ENCODE results near the gene STXBP2. TPM values are rescaled to one million over a fixed set of nuclear protein-coding genes. Genes with fewer than 3 reads are reported as not detected.

STXBP2 gene
- total RNA-seq, 1 donor from 2014 or later, result 42.2 TPM

DNA sequence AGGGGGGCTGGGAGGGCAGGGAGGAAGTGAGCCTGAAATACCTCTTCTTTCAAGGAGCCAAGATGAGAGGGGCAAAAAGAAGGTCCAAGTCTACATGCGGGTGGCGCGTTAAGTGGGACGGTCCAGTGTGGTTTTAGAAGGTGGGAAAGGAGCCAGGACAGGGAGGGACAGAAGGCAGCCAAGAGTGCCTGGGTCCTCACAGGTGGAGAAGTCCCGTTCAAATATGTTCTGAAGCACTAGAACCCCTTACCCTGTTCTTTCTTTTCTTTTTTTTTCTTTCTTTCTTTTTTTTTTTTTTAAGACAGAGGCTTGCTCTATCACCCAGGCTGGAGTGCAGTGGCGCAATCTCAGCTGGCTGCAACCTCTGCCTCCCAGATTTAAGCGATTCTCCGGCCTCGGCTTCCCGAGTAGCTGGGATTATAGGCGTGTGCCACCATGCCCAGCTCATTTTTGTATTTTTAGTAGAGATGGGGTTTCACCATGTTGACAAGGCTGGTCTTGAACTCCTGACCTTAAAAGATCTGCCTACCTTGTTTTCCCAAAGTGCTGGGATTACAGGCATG lies 33.9 kb upstream of the STXBP2 start:
- no peaks in the 10 kb centered on the region for H3K4me1 Mint-ChIP-seq (ENCODE audit: unreplicated experiment)
- no peaks in the 10 kb centered on the region for H3K9me3 Mint-ChIP-seq (ENCODE audit: unreplicated experiment)
- no peak overlapping the region for H3K4me3 Mint-ChIP-seq (ENCODE audit: unreplicated experiment)
- H3K36me3 Mint-ChIP-seq (ENCODE audit: low read depth, unreplicated experiment), result peaks cover 3% of the 10 kb centered on the region
- H3K27ac Mint-ChIP-seq (ENCODE audit: unreplicated experiment), result no peak overlapping the region
- H3K27me3 Mint-ChIP-seq (ENCODE audit: unreplicated experiment), result peaks cover 5% of the 10 kb centered on the region
- TF ChIP-seq CTCF (IDR thresholded peaks at IDR 0.05; ENCODE audit: unreplicated experiment), result no peak
- DNase-seq (ENCODE audit: low spot score), result no peak

- DNase-seq (ENCODE audit: low spot score), result no peak
- H3K4me1 Mint-ChIP-seq (ENCODE audit: unreplicated experiment), result no peaks in the 10 kb centered on the region
- H3K4me3 Mint-ChIP-seq (ENCODE audit: unreplicated experiment), result no peak overlapping the region
- no peak for TF ChIP-seq CTCF (IDR thresholded peaks at IDR 0.05; ENCODE audit: unreplicated experiment)
- H3K27ac Mint-ChIP-seq (ENCODE audit: unreplicated experiment), result no peak overlapping the region
- H3K9me3 Mint-ChIP-seq (ENCODE audit: unreplicated experiment), result no peaks in the 10 kb centered on the region
- H3K36me3 Mint-ChIP-seq (ENCODE audit: low read depth, unreplicated experiment), result peaks cover 3% of the 10 kb centered on the region
- H3K27me3 Mint-ChIP-seq (ENCODE audit: unreplicated experiment), result peaks cover 6% of the 10 kb centered on the region
Observed at GRCh38 chr19:7603919-7604318, 33.0 kb upstream of the STXBP2 start.

- Mint-ChIP-seq H3K4me1 (ENCODE audit: unreplicated experiment) (no peaks in the 10 kb centered on the region), H3K4me3 (ENCODE audit: unreplicated experiment) (no peak overlapping the region), H3K27me3 (ENCODE audit: unreplicated experiment) (peaks cover 6% of the 10 kb centered on the region), H3K9me3 (ENCODE audit: unreplicated experiment) (no peaks in the 10 kb centered on the region), H3K27ac (ENCODE audit: unreplicated experiment) (no peak overlapping the region), H3K36me3 (ENCODE audit: low read depth, unreplicated experiment) (peaks cover 7% of the 10 kb centered on the region)
- no peak for DNase-seq (ENCODE audit: low spot score)
- TF ChIP-seq CTCF (IDR thresholded peaks at IDR 0.05; ENCODE audit: unreplicated experiment), result no peak
Observed at GRCh38 chr19:7605490-7606222, 31.3 kb upstream of the STXBP2 start.

DNA sequence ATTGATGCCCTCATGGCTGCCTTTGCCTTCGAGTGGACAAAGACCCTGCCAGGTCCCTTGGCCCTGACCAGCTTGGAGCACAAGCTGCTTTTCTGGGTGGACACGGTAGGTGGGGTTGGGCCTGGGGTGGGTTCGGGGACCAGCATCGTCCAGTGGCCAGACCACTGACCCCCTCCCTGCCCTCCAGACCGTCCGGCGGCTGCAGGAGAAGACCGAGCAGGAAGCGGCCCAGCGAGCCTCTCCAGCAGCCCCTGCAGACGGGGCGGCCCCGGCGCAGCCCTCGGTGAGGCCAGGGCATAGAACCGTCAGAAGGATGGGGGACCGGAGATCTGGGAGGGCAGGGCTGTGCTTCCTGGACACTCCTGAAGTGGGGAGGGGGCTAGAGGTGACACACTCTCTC lies 30.6 kb upstream of the STXBP2 start:
- no peak for TF ChIP-seq CTCF (IDR thresholded peaks at IDR 0.05; ENCODE audit: unreplicated experiment)
- Mint-ChIP-seq H3K36me3 (ENCODE audit: low read depth, unreplicated experiment) (peaks cover 7% of the 10 kb centered on the region), H3K27me3 (ENCODE audit: unreplicated experiment) (peaks cover 10% of the 10 kb centered on the region)

DNA sequence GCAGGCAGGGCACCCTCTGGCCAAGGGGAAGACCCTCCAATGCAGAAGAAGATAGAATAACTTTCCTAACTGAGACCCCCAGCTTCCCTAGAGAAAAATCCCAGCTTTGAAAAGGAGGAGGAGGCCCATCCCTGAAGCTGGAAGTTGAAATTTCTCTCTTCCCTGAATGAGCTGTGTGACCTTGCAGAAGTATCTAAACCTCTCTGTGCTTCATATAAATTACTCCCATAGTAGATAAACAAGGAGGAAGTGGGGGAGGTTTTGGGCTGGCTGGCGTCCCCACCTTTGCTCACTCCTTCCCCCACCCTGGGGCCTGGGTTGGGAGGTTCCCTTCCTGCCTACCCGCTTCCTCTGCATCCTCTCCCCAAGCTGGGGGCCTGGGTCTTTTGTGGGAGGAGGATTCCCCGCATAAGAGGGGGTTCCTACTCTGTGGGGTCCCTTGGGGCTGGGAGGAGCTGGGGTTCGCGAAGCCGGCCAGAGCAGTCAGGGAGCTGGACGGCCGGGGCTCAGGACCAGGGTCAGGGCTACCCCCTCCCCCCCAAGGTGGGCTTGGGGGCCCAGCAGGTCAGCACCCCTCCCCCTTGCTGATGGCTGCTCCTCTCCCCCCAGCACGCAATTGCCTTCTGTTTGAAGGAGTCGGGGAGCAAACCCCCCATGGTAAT lies 29.6 kb upstream of the STXBP2 start:
- H3K27ac Mint-ChIP-seq (ENCODE audit: unreplicated experiment), result no peak overlapping the region
- H3K4me1 Mint-ChIP-seq (ENCODE audit: unreplicated experiment), result no peaks in the 10 kb centered on the region
- H3K9me3 Mint-ChIP-seq (ENCODE audit: unreplicated experiment), result no peaks in the 10 kb centered on the region
- peaks cover 7% of the 10 kb centered on the region for H3K36me3 Mint-ChIP-seq (ENCODE audit: low read depth, unreplicated experiment)
- no peak for TF ChIP-seq CTCF (IDR thresholded peaks at IDR 0.05; ENCODE audit: unreplicated experiment)
- no peak for DNase-seq (ENCODE audit: low spot score)
- H3K4me3 Mint-ChIP-seq (ENCODE audit: unreplicated experiment), result no peak overlapping the region
- peaks cover 10% of the 10 kb centered on the region for H3K27me3 Mint-ChIP-seq (ENCODE audit: unreplicated experiment)

More for the DNA sequence above, 30.6 kb upstream of the STXBP2 start:
- H3K9me3 Mint-ChIP-seq (ENCODE audit: unreplicated experiment), result no peaks in the 10 kb centered on the region
- no peak overlapping the region for H3K27ac Mint-ChIP-seq (ENCODE audit: unreplicated experiment)
- H3K4me3 Mint-ChIP-seq (ENCODE audit: unreplicated experiment), result no peak overlapping the region
- no peak for DNase-seq (ENCODE audit: low spot score)
- no peaks in the 10 kb centered on the region for H3K4me1 Mint-ChIP-seq (ENCODE audit: unreplicated experiment)

All from endothelial cell (in vitro differentiated cells).